T-helper 9 cell (primary cell): ENCODE data around the gene OGFOD2.
A peak's percentile ranks its signal among the peaks of the same experiment; 100 is the strongest.

Experiments used
- DNase-seq: peaks from one replicate; pipeline ENCODE4 v3.0.0-alpha.2; 2020

OGFOD2 gene

DNA sequence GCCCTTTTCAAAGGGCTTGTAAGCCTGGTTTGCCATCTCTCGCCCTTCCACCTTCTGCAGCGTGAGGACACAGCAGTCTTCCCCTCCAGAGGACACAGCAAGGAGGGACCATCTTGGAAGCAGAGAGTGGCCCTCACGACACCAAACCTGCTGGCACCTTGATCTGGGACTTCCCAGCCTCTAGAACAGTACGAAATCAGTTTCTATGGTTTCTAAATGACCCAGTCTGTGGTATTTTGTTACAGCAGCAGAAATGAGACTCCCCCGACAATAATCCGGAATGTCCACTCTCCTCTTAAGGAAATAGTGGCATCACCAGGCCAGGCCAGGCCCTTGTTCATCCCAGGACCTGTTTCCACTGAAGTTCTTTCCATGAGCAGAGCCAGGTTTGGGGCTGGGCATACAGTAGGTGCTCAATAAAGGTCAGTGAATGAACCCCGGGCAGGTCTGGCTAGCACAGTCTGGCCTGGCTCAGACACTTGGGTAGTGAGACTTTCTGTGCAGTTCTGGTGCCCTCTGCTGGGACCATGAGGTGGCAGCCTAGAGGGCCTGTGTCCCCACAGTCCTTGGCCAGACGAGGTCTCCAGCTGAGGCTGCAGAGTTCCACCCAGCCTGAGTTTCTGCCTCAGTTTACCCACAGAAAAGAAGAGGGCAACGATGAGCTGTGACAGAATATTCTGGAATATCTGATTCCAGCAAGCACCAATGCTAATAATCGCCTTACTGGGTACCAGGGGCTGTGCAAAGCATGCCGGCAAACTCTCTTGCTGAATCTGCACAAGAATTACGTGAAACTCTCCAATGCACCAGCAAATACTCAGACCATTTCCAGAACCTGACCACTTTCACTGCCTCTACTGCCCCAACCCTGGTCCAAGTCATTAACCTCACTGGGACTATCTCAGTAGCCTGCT lies 22.8 kb upstream of the OGFOD2 start:
- peak; percentile 63 for DNase-seq

DNA sequence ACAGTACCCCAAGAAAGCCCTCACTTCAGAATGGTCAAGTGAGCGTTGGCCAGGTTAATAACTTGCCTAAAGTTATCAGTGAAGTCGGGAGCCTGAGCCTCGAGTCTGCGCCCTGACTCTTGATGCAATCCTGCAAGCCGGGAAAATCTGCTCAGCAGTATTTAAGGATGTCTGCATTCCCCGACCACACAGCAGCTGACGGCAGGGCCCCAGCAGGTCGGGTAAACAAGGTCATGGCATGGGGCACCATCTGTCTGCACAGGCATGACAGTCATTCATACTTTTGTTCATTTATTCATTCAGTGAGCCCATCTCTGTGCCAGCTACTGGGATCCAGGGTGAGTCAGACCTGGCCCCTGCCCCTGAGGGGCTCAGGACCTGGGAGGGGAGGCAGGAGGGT lies 19.9 kb upstream of the OGFOD2 start:
- no peak for DNase-seq

DNA sequence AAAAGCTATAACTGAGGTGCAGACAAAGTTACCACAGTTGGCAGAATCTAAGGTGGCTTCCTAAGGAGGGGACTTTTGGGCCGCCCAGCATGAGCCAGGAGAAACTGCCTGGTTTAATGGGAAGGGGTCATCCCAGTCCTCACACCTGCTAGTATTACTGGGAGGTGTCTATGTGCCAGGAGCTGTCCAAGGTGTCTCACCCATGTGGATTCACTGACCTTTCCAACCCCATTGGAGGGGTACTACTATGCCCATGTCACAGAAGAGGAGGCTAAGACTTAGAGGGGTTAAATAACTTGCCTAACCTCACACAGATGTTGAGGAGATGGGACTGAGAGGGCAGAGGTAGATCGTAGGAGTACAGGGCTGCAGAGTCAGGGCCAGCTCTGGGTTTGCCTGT lies 19.0 kb upstream of the OGFOD2 start:
- DNase-seq, result no peak

DNA sequence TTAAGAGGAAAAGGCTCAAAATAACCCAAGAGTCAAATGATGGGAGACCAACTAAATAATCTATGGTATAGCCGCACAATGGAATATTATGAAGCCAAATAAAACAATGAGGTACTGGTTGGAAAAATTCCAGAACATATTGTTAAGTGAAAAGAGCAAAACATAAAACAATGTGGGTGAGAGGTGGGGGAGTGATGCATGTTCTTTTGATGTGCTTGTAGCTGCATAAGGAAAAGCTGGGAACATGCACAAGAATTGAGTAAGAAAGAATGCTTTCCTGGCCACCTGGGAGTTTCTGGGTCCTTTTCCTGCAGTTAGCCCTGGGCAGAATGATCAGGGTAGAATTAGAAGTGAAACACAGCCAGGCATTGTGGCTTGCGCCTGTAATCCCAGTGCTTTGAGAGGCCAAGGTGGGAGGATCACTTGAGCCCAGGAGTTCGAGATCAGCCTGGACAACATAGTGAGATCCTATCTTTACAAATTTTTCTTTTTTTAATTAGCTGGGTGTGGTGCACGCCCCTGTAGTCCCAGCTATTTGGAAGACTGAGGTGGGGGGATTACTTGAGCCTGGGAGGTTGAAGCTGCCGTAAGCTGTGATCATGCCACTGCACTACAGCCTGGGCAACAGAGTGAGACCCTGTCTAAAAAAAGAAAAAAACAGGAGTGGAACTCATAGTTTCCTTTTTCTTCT lies 16.7 kb upstream of the OGFOD2 start:
- DNase-seq, result no peak

DNA sequence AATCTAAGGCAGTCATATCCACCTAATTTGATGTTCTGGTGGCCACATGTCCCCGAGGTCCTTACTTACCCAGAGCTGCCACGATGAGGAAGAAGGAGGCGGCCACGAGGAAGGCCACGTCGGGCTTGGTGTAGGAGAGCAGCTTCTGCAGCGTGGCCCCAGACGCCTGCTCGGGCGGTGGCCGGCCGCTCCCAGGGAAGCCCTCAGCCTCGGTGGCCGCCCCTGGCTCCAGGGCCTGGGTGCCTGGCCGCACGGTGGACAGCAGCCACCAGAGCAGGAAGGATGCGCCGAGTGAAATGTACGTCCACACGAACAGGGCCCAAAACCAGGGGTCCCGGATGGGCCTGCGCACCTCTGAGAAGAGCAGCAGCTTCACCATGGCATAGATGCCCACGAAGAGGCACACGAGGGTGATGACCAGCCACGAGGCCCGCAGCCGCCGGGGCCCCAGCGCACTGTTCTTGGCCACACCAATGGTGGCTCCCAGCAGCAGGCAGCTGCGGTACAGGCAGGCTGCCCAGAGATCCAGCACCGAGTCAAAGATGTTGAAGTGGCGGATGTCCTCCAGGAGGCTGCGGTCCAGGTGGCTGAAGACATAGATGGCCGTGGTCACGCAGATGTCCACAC lies 15.4 kb upstream of the OGFOD2 start:
- no peak for DNase-seq

DNA sequence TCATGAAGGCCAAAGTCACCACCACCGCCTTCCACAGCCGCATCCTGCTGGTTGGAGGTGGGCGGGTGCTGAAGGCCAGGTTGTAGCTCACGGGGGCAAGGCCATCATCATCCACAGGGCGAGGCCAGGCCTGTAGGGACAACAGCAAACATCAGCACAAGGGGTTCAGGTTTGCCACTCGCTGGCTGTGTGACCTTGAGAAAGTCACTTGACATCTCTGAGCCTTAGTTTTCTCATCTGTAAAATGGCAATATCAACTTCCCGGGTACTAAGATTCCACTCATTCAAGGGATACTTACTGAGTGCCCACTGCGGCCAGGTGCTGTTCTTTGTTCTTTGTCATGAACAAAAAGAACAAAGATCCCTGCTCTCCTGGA lies 14.9 kb upstream of the OGFOD2 start:
- no peak for DNase-seq

DNA sequence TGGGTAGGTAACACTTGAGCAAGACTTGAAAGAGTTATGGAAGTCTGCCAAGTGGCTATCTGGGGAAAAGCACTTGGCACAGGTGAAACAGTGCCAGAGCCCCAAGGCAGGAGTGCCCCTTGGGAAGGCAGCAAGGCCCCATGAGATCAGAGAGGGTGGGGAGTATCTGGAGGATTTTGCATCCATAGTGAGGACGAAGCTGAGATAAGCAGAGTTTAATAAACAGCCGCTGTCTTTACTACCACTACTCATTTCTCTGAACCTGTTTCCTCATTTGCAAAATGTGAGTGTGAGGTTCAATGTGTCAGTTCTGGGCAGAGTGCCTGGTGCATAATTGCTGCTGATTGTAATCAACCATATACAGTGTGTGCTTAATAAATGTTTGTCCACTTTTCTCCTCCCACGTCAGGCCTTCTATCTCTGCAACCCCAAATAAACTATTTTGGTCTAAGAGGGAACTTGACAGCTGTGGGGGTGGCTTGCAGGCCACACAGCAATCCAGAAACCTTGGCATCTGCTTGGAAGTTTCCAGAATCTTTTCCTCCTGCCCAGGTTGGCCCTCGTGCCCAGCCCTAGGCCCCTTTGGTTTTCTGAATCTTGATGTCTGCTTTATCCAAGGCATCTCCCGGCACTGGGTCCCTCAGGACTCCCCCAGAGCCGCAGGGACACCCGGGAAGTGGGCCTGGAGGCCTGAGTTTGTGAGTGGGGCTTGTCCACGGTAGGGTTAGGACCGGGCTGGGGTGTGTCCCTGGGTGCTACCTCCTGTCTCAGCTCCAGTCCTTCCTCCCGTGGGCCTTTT lies 13.3 kb upstream of the OGFOD2 start:
- no peak for DNase-seq

DNA sequence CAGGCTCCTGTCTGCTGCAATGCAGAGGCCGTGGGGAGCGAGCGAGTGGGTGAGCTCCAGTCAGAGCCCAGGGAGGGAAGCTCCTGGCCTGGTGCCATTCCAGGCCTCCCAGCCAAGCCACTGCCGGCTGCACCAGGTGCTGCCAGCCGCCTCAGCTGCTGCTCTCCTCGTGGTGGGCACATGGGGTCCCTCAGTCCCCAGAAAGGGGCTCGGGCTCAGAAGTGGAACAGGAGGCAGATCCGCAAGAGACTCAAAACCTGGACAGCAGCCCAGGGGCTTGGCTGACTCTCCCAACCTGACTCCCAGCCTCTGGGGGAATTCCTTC lies 11.1 kb upstream of the OGFOD2 start:
- no peak for DNase-seq

DNA sequence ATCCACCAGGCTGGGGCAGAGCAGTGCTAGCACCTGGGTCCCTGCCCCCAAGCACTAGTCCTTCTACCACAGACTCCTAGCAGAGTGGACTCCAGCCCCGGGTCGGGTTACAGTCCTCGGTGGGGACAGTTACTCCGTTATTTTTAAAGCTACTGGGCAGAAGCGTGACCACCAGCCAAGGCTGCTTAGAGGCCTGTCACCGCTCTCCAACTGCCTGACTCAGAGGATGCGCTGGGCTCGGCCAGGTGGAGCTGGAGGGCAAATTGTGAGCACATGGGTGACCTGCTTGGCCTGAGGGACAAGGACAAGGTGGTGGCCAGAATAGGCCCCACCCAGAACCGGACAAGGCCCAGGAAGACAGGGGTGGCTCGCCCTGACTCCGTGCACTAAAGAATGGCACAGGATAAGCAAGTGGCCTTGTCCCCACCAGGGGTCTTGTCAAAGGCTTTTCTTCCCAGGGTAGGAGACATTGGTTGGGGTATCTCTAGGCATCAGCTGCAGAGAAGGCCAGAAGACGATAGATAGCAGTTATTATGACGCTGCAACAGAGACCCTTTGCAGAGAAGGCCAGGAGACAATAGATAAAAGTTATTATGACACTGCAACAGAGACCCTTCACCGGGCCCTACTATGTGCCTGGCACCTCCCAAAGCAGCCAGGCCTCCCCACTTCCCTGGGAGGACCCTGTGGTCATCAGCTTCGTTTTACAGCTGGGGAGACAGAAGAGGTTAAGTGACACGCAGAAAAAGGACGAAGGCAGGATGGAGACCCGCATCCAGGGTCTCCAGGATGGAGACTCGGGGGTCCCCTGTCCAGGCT lies 10.4 kb upstream of the OGFOD2 start:
- DNase-seq, result no peak

DNA sequence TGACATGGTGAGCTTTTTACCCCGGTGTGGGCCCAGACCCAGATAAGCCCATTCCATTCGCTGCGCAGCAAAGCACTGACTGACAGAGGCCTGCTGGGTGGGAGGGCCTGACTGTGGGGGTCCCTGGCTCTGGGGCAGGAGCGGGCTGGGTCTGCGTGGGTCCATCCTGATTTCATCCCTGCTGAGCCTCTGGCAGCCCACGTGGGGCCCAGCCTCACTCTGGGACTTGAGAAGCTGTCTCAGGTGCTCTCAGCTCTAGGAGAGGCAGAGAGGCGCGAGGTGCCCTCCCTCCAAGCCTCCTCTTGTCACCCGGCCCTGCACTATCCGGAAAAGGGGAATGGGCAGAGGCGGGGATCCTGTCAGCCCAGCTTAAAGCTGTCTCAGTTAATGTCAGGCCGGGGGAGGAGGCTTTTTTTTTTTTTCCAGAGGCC lies 9.7 kb upstream of the OGFOD2 start:
- DNase-seq, result no peak

DNA sequence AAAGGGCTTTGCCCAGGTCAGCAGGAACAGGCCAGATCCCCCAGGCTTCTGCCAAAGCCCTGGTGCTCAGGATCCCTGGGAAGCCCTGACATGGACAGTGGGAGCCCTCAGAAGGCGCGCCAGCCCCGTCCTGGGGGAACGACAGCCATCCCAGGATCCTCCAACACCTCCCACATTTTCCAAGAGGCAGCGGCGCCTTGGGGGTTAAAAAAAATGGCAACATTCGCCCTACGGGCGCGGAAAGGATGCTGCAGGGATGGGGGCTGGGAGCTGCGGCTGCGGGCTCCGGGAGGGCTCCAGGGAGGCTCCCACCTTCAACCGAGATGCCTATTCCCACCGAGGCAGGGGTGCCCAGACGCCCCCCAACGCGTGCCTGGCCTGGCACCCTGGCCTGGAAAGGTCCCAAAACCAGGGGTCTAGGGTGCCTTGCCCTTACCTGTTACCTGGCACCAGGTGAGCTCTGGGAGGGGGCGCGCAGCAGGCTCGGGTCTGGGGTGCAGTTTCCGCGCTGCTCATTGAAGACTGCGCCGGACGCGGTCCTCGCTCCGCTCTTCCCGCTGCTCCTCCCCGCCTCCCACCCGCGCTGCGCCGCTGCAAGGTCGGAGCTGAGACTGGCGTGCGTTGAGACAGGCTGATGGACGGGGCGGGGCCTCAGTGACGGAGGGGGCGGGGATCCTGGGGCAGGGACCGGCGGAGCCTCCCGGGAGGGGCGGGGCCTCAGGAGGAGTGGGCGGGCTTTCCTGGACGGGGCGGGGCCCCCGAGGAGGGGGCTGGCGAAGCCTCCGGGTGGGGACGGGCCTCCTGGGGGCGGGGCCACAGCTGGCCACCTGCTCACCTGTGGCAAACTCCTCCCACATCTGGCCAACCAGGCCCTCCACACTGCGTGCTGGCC lies 8.9 kb upstream of the OGFOD2 start, which contains the start of gene ABCB9:
ABCB9 (minus strand) TSS at position 613 of the 892 bp plus-strand sequence. CDS start 6,228 bp downstream, outside the sequence.
- DNase-seq, result peak; percentile 98

DNA sequence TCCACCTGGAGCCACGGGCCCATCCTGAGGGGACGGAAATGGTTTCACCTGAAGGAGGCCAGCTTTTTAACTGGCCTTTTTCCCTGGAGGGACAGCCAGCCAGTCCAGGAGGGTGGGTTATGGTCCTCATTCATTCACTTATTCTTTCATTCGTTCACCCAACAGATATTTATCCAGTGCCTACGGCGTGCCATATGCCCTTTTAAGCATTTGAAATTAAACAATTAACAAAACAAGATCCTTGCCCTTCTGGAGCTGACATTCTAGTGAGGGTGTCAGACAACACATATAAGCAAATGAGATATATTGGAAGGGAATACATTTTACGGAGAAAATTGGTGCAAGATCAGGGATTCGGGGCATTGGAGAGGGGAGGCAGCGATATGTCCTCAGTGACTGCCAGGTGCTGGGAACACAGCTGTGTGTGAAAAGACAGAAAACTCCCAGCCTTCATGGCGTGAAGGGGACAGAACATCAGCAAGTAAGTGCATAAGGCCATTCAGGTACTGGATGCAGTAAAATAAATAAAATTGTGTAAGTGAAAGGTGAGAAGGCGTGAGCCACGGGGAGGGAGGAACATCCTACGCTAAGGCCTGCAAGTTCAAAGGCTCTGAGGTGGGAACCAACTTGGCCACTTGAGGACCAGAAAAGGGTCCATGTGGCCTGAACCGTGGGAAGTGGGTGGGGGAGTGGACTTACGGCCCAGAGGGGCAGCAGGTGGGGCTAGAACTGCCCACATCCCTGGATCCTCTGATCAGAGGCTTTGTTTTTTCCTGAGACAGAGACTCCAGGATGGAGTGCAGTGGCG lies 8.1 kb upstream of the OGFOD2 start:
- DNase-seq, result no peak

DNA sequence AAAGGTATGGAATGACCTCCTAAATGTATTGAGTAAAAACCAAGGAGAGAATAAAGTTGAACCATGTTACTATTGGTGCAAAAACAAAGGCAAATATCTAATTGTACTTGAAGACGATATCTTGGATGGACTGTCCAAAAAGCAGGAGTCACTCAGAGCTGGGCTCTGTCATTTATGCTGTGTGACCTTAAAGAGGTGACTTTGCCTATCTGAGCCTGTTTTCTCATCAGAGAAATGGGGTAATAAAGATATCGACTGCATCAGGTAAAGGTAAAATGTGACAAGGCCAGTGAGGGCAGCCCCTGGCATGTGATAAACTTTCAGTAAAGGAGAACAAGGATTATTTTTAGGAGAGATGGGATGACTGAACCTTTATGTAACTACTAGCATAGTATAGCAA lies 6.9 kb upstream of the OGFOD2 start:
- DNase-seq, result no peak

DNA sequence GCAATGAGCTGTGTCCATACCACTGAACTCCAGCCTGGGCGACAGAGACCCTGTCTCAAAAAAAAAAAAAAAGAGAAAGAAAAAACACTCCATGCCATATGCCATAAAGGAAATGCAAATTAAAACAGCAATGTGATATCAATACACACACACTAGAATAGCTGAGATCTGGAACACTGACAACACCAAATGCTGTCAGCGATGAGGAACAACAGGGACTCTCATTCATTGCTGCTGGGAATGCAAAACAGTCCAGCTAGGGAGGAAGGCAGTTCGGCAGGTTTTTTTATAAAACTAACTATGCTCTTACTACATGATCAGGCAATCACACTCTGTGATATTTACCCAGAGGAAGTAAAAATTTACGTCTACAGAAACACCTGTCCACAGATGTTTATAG lies 5.4 kb upstream of the OGFOD2 start:
- no peak for DNase-seq

DNA sequence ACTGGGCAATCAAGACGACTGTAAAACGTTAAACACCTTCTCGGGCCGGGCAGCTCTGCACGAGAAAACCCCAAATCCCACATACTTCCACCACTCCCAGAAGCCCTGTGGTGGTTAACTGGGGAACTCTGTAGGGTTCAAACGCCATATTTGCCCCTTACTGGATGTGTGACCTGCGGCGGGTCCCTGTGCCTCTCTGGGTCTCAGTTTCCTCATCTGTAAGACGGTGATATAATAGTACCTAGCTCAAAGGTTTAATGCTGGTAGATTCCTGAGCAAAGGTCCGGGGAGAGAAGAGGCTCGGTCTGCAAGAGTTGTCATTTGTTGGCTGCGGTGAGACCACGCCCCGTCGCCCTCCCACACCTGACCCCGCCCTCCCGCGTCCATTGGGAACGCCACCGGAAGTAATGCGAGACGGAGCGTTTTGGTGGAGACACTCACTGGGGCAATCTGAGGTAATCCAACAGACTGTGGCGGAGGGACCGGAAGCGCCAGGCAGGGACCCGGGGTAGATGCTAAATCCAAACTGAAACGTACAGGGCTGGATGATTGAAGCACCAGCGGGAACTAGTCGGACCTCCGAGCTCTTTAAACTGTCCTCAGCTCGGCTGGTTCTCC lies 661 bp upstream of the OGFOD2 start:
- peak; percentile 98 for DNase-seq

DNA sequence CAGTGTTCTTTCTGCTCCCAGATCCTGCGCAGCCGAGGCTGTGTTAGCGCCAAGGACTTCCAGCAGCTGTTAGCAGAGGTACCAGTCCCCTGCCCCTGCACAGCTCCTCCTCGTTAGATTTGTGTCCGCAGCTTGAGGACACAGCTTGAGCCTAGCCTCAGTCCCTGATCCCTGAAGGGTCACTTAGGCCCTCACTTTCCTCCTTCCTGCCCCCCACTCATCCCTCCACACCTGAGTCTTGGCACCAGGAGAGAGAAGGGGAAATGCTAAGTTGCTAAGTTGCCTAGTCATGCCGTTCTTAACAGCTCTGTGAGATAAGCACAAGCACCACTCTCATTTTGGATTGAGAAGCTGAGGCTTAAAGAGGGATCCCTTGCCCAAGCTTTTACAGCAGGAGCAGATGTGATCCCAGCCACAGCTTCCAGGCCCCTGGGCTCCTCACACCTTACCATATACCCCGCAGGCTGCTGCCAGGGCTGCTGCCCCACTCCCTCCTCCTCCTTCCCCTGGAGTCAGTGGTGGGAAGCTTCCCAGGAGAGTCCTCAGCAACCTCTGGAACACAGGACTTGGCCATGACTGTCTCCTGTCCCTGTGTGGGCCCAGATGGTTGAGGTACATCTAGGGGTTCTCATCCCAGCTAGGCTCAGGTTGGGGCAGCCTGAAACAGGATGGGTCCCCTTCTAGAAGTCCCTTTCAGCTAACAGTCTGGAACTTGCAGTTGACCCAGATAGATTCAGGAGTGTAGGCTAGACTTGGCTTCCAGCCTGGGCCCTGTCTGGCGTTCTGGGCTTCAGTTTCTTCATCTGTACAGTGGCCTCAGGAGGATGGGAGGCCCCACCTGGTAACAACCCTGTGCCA lies 975 bp downstream of the OGFOD2 start:
- no peak for DNase-seq

DNA sequence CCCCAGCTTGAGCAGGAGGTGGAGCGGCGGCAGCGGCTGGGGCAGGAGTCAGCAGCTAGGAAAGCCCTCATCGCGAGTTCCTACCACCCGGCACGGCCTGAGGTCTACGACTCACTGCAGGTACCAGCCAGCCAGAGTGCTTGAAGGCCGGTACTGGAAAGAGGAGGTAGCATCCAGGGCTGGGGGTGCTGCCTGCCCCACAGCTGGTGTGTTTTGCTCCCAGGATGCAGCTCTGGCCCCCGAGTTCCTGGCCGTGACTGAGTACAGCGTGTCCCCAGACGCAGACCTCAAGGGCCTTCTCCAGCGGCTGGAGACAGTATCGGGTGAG lies 1.6 kb downstream of the OGFOD2 start:
- DNase-seq, result no peak

DNA sequence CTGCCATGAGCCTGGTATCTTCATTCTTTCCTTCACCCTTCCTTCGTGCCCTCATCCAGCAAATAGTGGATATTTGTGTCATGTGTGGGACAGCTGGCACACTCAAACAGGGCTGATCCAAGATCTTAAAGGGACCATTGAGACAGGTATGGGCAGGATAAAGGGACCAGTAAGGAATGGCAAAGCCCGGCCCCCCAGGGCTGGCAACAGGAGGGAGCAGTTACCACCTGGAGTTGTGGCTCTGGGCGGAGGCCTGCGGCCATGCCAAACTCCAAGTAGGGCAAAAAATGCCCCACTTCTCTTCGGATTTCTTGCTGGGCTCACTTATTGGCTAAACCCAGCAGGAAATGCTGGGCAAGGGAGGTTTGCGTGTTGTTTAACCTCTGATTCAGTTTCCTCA lies 2.1 kb downstream of the OGFOD2 start:
- DNase-seq, result no peak
